Posterior cingulate gyrus (tissue), 11 donors: ENCODE data around the gene IGSF21.
A peak's percentile ranks its signal among the peaks of the same experiment; 100 is the strongest.

ENCODE experiments used
- DNase-seq, 10 donors: peaks; one replicate each; pipeline versions ENCODE4 v3.0.0 to v3.0.0-alpha.2; 2020 to 2021; ENCODE audit warnings: mixed read lengths in 3 of 10
- intact Hi-C: fragments of 100-400 bp; cut with DNase I; formaldehyde crosslinking; loops from one replicate; pipeline ENCODE4 v1.15.1; 2023

Gene IGSF21

GRCh38 chr1:18116777-18117176 is 9.2 kb downstream of the IGSF21 start:
- intact Hi-C loops = no loop called here
- peak in 2 of 10 donors; percentile 14 to 44 for DNase-seq

- intact Hi-C loops = no loop called here
- peak in 7 of 10 donors; percentile 37 to 91 (median 55) for DNase-seq
These were observed 10.5 kb downstream of the IGSF21 start for GRCh38 chr1:18118078-18118477.

DNA sequence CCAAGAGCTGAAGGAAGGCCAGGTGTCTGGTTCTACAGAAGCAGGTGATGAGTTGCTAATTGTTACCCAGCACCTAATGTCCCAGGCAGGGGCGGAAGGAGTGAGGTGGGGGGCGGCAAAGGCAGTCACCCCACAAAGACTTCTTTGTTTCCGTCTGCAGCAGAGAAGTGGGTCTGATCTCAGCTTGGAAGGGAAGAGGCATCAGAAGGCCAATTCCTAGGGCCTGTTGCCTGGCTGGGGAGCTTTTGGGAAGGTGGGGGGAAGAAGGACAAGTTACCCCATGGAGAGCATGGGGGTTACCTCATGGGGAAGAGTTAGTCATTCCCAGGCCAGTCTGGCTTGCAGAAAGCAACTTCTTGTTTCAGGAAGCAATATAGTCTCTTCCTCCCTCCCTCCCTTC is 10.9 kb downstream of the IGSF21 start:
- peak in 2 of 10 donors; percentile 57 to 87 for DNase-seq
- intact Hi-C loops = no loop called here

GRCh38 chr1:18119289-18119688 is 11.7 kb downstream of the IGSF21 start:
- intact Hi-C loops = no loop called here
- DNase-seq = no peak

- intact Hi-C loops = no loop called here
- peak in 2 of 10 donors; percentile 68 to 70 for DNase-seq
These were observed 12.3 kb downstream of the IGSF21 start for GRCh38 chr1:18119771-18120377.

GRCh38 chr1:18120638-18121037 is 13.0 kb downstream of the IGSF21 start:
- DNase-seq = peak in 1 of 10 donors; percentile 15
- intact Hi-C loops = no loop called here

DNA sequence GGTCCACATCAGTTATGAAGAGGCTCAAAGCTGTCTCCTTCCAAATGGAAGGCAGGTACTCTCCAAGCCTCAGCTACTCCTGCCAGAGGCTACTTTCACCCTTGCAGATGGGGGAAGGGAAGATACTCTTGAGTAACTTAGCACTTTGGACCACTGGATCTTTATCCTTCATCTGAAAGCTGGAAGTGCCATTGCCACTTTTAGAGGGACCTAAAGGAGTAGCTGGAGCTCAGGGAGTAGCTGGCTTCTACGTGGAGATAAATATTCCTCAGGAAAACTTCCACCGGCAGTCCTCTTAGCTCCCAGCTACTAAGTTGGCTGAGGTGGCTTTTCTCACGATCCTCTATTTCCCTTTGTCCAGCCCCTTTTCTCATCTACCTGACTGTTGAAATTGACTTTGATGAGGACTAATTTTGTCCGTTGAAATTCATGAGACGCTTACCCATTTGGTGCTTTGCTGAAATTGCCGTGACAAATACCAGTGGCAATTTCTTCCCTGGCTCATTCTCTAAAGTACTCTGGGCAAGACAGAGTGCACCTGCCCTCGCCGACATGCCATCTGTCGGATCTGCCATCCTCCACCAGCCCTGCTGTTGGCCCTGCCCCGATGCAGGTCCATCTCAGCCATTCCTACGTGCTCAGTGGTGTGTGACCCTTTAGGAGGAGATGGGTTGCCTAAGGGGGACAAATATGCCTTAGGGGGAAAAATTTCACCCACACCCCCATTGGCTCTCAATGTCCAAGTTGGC is 13.6 kb downstream of the IGSF21 start:
- peak in 1 of 10 donors; percentile 32 for DNase-seq
- intact Hi-C loops = no loop called here

- intact Hi-C loops = no loop called here
- peak in 2 of 10 donors; percentile 1 to 22 for DNase-seq
These were observed 15.9 kb downstream of the IGSF21 start for GRCh38 chr1:18123467-18123992.

- intact Hi-C loops = no loop called here
- peak in 1 of 10 donors; percentile 20 for DNase-seq
These were observed 17.4 kb downstream of the IGSF21 start for GRCh38 chr1:18124977-18125376.

- intact Hi-C loops = no loop called here
- DNase-seq = peak in 1 of 10 donors; percentile 67
These were observed 19.0 kb downstream of the IGSF21 start for GRCh38 chr1:18126616-18127015.

GRCh38 chr1:18128298-18128697 is 20.7 kb downstream of the IGSF21 start:
- DNase-seq = peak in 1 of 10 donors; percentile 21
- intact Hi-C loops = no loop called here

- no peak for DNase-seq
- intact Hi-C loops = no loop called here
These were observed 22.8 kb downstream of the IGSF21 start for GRCh38 chr1:18130356-18130755.

DNA sequence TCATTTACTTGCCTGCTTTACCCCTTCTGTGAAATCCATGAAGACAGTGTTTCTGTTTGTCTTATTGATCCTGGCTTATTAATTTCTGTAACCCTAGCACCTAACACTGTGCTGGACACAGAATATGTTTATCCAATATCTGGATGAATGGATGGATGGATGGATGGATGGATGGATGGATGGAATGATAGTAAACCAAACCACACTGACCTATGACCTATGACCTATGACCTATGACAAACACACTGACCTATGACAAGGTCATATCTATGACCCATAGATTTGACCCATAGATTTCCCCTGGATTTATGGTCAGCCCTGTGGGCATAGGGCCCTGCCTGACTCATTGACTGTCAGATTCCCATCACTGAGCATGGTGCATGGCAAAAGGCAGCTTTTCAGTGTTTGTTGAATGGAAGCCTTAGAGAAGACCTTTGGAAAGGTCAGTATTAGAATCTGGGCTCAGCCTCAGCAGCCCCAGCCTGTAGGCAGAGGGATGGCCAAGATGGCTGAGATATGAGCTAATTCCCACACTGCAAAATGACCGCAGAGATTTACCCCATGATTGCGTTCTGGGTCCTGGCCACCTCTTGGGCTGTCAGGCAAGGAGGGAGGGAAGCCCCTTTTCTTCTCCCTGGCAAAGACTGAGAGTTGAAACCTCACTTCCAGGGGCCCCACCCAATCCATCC is 24.6 kb downstream of the IGSF21 start:
- DNase-seq = peak in 1 of 10 donors; percentile 31

GRCh38 chr1:18132711-18133541 is 25.3 kb downstream of the IGSF21 start:
- intact Hi-C loops = no loop called here
- peak in 1 of 10 donors; percentile 57 for DNase-seq

More for the DNA sequence above, 24.6 kb downstream of the IGSF21 start:
- intact Hi-C loops = no loop called here

GRCh38 chr1:18134324-18135046 is 26.9 kb downstream of the IGSF21 start:
- intact Hi-C loops = no loop called here
- peak in 1 of 10 donors; percentile 37 for DNase-seq

DNA sequence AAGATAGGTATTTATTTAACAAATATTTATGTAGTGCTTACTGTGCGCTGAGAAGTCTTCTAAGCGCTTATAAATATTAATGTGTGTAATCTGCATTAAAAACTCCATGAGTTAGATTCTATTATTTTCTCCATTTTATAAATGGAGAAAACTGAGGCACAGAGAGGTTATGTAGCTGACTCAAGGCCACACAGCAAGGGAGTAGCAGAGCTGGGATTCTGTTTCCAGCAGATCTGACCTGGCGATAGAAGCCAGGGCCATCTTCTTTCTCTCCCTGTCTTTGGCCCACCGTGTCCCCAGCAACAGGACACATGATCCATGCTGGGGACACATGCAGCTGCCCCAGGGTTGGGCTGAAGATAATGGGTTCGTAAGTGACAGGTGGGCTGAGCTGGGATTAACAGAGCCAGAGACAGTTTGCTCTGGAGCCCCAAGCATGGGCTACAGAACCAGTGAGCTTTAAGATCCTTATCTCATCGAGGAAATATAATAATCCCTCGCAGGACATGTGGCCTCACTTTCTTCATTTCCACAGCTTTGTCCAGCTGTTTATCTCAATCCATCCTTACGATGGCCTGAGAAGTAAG is 30.3 kb downstream of the IGSF21 start:
- intact Hi-C loops = no loop called here
- no peak for DNase-seq

GRCh38 chr1:18139198-18139981 is 31.8 kb downstream of the IGSF21 start:
- DNase-seq = peak in 1 of 10 donors; percentile 12
- intact Hi-C loops = no loop called here

DNA sequence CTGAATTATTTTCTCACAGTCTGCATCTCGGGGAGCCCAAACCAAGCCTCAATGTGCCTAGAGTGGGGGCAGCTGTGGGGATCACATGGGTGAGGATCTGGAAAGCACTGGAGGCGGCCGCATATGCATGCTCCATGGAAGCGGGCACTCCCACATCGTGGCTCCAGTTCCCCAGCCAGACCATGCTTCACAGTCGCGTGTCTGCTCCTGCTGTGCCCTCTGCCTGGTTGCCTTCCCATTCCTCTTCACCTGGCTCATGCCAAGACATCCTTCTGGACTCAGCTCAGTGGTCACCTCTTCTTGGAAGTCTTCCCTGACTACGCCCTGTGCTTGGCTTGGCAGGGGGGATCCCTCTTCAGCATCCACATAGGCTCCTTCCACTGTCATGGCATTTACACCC is 32.8 kb downstream of the IGSF21 start:
- peak in 1 of 10 donors; percentile 86 for DNase-seq
- intact Hi-C loops = no loop called here
